Keratinocyte (primary cell): ENCODE data around the gene LRP1B.

ENCODE experiments used
- EZH2 ChIP-seq: IDR thresholded peaks from one replicate; pipeline ENCODE4 v1.6.1; 2012; ENCODE audit warnings: inconsistent platforms, mild to moderate bottlenecking, low read length, moderate library complexity
- TF ChIP-seq, protein P1 (sequence below), 3 experiments: IDR thresholded peaks in 1 of 3; conservative IDR thresholded peaks in 1 of 3; optimal IDR thresholded peaks in 1 of 3; 2 replicates in 2 of 3; 3 replicates in 1 of 3; pipeline versions ENCODE3 to v1.5.1; 2011; ENCODE audit warnings: low read length in 3 of 3, mild to moderate bottlenecking in 3 of 3, moderate library complexity in 2 of 3, control low read depth in 1 of 3, inconsistent platforms in 1 of 3; ENCODE audit not compliant: insufficient read depth in 2 of 3; ENCODE audit errors: extremely low read depth in 1 of 3

DNA sequence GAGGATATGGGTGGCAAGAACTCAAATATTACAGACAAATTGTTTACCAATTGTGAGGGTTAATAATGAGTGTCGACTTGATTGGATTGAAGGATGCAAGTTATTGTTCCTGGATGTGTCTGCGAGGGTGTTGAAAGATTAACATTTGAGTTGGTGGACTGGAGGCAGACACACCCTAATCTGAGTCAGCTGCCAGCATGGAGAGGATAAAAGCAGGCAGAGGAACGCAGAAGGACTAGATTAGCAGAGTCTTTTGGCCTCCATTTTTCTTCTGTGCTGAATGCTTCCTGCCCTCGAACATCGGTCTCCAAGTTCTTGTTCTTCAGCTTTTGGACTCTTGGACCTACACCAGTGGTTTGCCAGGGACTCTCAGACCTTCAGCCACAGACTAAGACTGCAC, 1503.7 kb downstream of the LRP1B start:
- TF ChIP-seq, protein P1, sequence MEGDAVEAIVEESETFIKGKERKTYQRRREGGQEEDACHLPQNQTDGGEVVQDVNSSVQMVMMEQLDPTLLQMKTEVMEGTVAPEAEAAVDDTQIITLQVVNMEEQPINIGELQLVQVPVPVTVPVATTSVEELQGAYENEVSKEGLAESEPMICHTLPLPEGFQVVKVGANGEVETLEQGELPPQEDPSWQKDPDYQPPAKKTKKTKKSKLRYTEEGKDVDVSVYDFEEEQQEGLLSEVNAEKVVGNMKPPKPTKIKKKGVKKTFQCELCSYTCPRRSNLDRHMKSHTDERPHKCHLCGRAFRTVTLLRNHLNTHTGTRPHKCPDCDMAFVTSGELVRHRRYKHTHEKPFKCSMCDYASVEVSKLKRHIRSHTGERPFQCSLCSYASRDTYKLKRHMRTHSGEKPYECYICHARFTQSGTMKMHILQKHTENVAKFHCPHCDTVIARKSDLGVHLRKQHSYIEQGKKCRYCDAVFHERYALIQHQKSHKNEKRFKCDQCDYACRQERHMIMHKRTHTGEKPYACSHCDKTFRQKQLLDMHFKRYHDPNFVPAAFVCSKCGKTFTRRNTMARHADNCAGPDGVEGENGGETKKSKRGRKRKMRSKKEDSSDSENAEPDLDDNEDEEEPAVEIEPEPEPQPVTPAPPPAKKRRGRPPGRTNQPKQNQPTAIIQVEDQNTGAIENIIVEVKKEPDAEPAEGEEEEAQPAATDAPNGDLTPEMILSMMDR (optimal IDR thresholded peaks at IDR 0.05 in 1 of 3, IDR thresholded peaks at IDR 0.05 in 1 of 3, conservative IDR thresholded peaks at IDR 0.05 in 1 of 3; ENCODE audit: extremely low read depth in 1 of 3, insufficient read depth in 2 of 3, low read length in 3 of 3) = no peak
- no peak for TF ChIP-seq EZH2
